ENCODE results near the gene POLE3.

GRCh38 chr9:113452113-113452605 lies 41.7 kb upstream of the POLE3 start:
- no peak for TF ChIP-seq POLR2A (IDR thresholded peaks at IDR 0.05; ENCODE audit: low read length)
- no peak for TF ChIP-seq GATA1 (IDR thresholded peaks at IDR 0.05; ENCODE audit: low read depth, low read length)

Measured in erythroblast (primary cell).